Pancreas (tissue), 10 donors: Measurements from ENCODE around the gene INS. TPM values are rescaled to one million over a fixed set of nuclear protein-coding genes. Genes with fewer than 3 reads are reported as not detected.

Experiments
- ATAC-seq, 4 donors: fragments of 200-7000 bp; cut with Tn5 transposase; one replicate each; pipeline versions ENCODE4 v1.8.0 to v1.9.1; 2020; ENCODE audit warnings: mild to moderate bottlenecking in 4 of 4, moderate library complexity in 4 of 4
- DNase-seq, 6 donors: peaks; one replicate each; pipeline ENCODE4 v3.0.0-alpha.2; 2020
- FAIRE-seq: peaks from 2 replicates; lab custom pipeline; 2012; peaks lifted over from hg19 to GRCh38; lab: Jason Lieb, UNC
- H3K27ac ChIP-seq, 4 donors: fragments of 200-600 bp; sonication (generic); 1 replicate in 3 of 4; 2 replicates in 1 of 4; pipeline versions ENCODE4 v1.5.0 to v1.8.0; 2020
- H3K27me3 ChIP-seq, 4 donors: fragments of 200-600 bp; one replicate each; pipeline ENCODE4 v1.8.0; 2021
- H3K36me3 ChIP-seq, 3 donors: fragments of 200-600 bp; sonication (generic) in 1 of 3; one replicate each; pipeline versions ENCODE4 v1.5.0 to v1.8.0; 2020 to 2021
- H3K4me1 ChIP-seq, 3 donors: fragments of 200-600 bp; one replicate each; pipeline ENCODE4 v1.8.0; 2021
- H3K4me3 ChIP-seq, 4 donors: fragments of 200-600 bp; sonication (generic) in 2 of 4; one replicate each; pipeline versions ENCODE4 v1.5.0 to v1.8.0; 2020 to 2021
- H3K9me3 ChIP-seq, 4 donors: fragments of 200-600 bp; one replicate each; pipeline ENCODE4 v1.8.0; 2021
- WGBS, 2 donors: extraction: QIAGEN DNeasy Blood & Tissue Kit; methylation state at CpG; one replicate each; pipeline ENCODE4 v1.1.7; 2013; 5-methylcytosine and 5-hydroxymethylcytosine counted together
- intact Hi-C, 3 donors: fragments of 100-400 bp; cut with DNase I; formaldehyde crosslinking; loops; one replicate each; pipeline versions ENCODE4 v1.11.1 to v1.14.2; 2022
- polyA plus RNA-seq, 2 donors: library from polyadenylated mRNA; stranded (reverse); fragments of 200-250 nt; gene quantifications; one replicate each; pipeline ENCODE4 v1.2.3, GENCODE V29; 2013
- total RNA-seq, 6 donors: library from RNA; stranded (reverse); fragmentation: NEBNext Ultra II Directional in 4 of 6; extraction: Animal tissue kit (Norgen Biotek cat#: 25700) in 4 of 6; gene quantifications; one replicate each; pipeline versions ENCODE4 v1.2.1 to v1.2.4, GENCODE V29; 2021 to 2023
- TF ChIP-seq, protein P1 (sequence below), 4 donors: fragments of 200-600 bp; sonication (generic) in 3 of 4; IDR thresholded peaks; one replicate each; pipeline versions ENCODE4 v1.5.0 to v1.8.0; 2021; ENCODE audit warnings: antibody characterized with exemption in 4 of 4
- donor health status: healthy with polysubstance abuse.
- donor health status: DM: no; HTN: no; CAD: no; lungs with moderate emphysema.
- donor health status: DM: no; HTN: no; CAD: no.
- donor health status: control.
- donor health status: control.
- donor health status: Bipolar disorder and iron deficiency.
- donor health status: DM: yes; HTN: yes; CAD: no.
- donor health status: DM: no; HTN: no; CAD: no.
- donor health status: DM: no; HTN: no; CAD: no.
- donor health status: DM: yes; HTN: yes; CAD: no.

INS gene
- total and polyA plus RNA-seq, 8 donors = 1,425 to 145,342 (median 6,399) TPM

- Histone ChIP-seq H3K36me3 (no peaks in the 10 kb centered on the region), H3K9me3 (no peaks in the 10 kb centered on the region), H3K4me1 (peaks cover 0 to 4% (median 0%) of the 10 kb centered on the region in 3 donors), H3K4me3 (no peak overlapping the region), H3K27ac (no peak overlapping the region), H3K27me3 (no peaks in the 10 kb centered on the region)
- intact Hi-C loops = no loop called here
- DNase-seq (no peak), FAIRE-seq (no peak), ATAC-seq (no peak)
- TF ChIP-seq, protein P1, sequence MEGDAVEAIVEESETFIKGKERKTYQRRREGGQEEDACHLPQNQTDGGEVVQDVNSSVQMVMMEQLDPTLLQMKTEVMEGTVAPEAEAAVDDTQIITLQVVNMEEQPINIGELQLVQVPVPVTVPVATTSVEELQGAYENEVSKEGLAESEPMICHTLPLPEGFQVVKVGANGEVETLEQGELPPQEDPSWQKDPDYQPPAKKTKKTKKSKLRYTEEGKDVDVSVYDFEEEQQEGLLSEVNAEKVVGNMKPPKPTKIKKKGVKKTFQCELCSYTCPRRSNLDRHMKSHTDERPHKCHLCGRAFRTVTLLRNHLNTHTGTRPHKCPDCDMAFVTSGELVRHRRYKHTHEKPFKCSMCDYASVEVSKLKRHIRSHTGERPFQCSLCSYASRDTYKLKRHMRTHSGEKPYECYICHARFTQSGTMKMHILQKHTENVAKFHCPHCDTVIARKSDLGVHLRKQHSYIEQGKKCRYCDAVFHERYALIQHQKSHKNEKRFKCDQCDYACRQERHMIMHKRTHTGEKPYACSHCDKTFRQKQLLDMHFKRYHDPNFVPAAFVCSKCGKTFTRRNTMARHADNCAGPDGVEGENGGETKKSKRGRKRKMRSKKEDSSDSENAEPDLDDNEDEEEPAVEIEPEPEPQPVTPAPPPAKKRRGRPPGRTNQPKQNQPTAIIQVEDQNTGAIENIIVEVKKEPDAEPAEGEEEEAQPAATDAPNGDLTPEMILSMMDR (IDR thresholded peaks at IDR 0.05) = no peak
- WGBS, 2 donors = 56 to 69% methylated on average over 38 to 45 of the region's 45 CpGs
These were observed 8.9 kb upstream of the INS start for GRCh38 chr11:2169626-2170570.

DNA sequence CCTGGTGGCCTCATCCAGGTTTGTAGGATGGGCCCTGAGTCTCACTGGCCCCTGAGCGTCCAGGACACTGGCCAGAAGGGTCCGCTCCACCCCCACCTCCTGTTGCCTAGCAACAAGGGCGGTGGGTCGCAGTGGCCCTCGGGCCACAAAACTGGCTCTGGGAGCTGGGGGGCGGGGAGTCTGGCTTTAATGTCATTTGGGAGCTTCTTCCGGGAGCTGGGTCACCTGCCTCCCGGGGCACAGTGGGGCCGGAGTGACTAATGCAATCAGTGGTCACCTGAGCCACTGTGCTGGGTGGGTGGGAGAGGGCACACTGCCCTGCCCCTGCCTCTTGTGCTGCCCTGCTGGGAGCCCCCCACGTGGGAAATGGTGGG, 8.0 kb upstream of the INS start:
- WGBS, 2 donors = 41 to 58% methylated on average over 9 to 10 of the region's 10 CpGs
- Histone ChIP-seq H3K4me1 (peaks cover 0 to 4% (median 0%) of the 10 kb centered on the region in 3 donors), H3K27me3 (no peaks in the 10 kb centered on the region), H3K27ac (no peak overlapping the region), H3K4me3 (no peak overlapping the region), H3K36me3 (no peaks in the 10 kb centered on the region), H3K9me3 (no peaks in the 10 kb centered on the region)
- TF ChIP-seq, protein P1 (IDR thresholded peaks at IDR 0.05) = no peak
- DNase-seq (no peak), FAIRE-seq (no peak), ATAC-seq (no peak)
- intact Hi-C loops = no loop called here

DNA sequence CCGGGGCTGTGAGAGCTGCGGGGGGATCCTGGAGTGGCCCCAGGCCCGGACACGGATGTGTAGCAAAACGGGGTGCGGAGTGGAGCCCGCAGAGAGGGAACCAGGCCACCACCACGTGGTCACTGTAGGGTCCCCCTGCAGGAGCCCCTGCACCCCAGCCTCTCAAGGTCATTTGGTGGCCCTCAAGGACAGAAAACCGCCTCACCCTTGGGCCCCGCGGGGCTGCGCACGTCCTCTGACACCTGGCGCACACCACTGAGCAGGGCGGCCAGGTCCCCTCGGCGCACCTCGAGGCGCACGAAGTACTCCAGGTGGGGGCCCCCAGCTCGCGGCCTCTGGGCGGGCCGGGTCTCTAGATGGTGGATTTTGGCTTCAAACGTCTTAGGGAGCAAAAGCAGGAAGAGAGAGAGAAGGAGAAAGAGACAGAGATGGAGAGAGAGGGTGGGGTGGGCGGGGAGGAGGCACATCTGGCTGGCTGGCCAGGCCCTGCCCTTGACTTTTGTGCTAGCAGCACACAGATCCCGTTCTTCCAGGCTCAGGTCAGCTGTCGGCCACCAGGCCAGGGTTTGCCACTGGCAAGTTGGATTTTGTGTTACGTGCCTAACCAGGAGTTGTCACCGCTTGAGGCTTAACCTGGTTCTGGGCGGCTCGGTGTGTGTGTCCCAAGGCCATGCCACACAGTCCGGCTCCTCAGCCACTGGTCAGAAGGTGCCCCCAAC, 7.4 kb upstream of the INS start:
- H3K9me3 ChIP-seq = no peaks in the 10 kb centered on the region
- no peaks in the 10 kb centered on the region for H3K27me3 ChIP-seq
- intact Hi-C loops = no loop called here
- DNase-seq = no peak
- TF ChIP-seq, protein P1 (IDR thresholded peaks at IDR 0.05) = no peak
- no peak overlapping the region for H3K27ac ChIP-seq
- FAIRE-seq = no peak
- no peak overlapping the region for H3K4me3 ChIP-seq
- no peak for ATAC-seq
- H3K36me3 ChIP-seq = no peaks in the 10 kb centered on the region
- H3K4me1 ChIP-seq = peaks cover 0 to 4% (median 0%) of the 10 kb centered on the region in 3 donors
- 56 to 68% methylated on average over 33 of the region's 33 CpGs for WGBS, 2 donors

DNA sequence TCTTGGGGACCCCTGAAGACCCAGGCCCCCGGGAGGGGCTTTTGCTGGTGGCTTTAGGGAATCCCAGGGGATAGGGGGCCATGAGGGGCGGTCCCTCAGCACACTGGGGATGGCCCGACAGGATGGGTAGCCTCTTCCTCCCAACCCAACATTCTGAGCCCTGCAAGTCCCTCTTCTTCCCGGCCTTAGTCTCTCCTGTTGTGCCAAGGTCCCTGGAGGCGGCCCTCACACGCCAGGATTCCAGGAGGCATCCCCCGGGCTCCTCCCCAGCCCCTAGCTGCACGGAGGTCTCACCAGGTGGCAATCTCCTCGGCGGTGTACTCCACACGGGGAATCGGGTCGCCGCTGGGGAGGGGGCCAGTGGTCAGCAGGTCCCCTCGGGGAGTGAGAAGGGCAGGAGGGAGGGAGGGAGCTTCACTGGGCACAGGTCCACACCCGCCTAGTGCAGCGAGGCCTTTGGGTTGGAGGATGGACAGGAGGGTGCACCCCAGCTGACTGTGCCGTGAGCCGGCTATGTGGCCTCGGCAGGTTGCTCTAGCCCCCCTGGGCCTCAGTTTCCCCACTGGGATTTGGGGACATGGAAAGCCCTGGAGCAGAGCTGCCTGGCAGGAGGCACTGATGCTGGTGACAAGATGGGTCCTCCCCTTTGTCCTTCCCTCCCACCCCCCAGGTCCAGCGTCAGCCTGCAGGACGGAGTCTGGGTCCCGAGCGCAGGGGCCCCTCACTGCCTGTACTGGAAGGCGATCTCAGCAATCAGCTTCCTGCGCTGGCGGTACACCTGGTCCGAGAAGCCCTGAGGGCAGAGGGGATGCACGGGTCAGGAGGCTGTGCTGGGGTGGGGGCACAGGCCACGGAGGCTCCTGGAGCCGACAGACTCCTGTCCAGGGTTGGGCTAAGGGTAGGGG, 6.4 kb upstream of the INS start:
- FAIRE-seq (no peak), ATAC-seq (no peak), DNase-seq (no peak)
- intact Hi-C loops = no loop called here
- WGBS, 2 donors = 43 to 55% methylated on average over 31 of the region's 31 CpGs
- no peaks in the 10 kb centered on the region for H3K36me3 ChIP-seq
- no peaks in the 10 kb centered on the region for H3K9me3 ChIP-seq
- TF ChIP-seq, protein P1 (IDR thresholded peaks at IDR 0.05) = no peak
- H3K4me3 ChIP-seq = no peak overlapping the region
- H3K4me1 ChIP-seq = peaks cover 0 to 4% (median 0%) of the 10 kb centered on the region in 3 donors
- H3K27ac ChIP-seq = no peak overlapping the region
- no peaks in the 10 kb centered on the region for H3K27me3 ChIP-seq
